ENCODE results near the gene TMCO4. TPM values are rescaled to one million over a fixed set of nuclear protein-coding genes. Genes with fewer than 3 reads are reported as not detected.

TMCO4 gene
- total and polyA plus RNA-seq, 2 of the 8 experiments (the other 6 are each of a cell fraction or from before 2014, with no cell fraction given), result 3.0 to 3.1 TPM

DNA sequence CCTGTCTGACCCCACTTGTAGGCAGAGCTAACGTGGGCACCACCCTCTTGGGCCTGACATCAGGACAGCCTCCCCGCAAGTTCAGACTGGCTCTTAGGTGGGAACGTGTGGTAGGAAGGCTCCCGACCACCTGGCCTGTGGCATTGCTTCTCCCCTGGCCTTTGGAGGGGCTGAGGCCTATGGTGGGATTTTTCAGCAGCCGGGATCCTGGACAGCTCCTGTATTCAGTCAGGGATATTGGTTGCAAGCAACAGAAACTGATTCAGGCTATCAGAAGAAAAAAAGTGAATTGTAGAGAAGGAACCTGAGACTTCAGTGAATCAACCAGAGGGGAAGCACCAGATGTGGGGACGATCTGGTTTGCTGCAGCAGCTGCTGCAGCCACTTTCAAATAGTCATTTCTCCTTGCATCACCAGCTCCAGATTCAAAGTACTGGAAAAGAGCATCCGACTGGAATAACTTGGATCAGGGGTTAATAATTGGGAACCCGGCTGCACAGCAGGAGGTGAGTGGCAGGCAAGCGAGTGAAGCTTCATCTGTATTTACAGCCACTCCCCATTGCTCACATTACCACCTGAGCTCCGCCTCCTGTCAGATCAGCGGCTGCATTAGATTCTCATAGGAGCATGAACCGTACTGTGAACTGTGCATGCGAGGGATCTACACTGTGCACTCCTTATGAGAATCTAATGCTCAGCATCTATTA, 9.5 kb upstream of the TMCO4 start (continued):
- TF ChIP-seq, protein P1, sequence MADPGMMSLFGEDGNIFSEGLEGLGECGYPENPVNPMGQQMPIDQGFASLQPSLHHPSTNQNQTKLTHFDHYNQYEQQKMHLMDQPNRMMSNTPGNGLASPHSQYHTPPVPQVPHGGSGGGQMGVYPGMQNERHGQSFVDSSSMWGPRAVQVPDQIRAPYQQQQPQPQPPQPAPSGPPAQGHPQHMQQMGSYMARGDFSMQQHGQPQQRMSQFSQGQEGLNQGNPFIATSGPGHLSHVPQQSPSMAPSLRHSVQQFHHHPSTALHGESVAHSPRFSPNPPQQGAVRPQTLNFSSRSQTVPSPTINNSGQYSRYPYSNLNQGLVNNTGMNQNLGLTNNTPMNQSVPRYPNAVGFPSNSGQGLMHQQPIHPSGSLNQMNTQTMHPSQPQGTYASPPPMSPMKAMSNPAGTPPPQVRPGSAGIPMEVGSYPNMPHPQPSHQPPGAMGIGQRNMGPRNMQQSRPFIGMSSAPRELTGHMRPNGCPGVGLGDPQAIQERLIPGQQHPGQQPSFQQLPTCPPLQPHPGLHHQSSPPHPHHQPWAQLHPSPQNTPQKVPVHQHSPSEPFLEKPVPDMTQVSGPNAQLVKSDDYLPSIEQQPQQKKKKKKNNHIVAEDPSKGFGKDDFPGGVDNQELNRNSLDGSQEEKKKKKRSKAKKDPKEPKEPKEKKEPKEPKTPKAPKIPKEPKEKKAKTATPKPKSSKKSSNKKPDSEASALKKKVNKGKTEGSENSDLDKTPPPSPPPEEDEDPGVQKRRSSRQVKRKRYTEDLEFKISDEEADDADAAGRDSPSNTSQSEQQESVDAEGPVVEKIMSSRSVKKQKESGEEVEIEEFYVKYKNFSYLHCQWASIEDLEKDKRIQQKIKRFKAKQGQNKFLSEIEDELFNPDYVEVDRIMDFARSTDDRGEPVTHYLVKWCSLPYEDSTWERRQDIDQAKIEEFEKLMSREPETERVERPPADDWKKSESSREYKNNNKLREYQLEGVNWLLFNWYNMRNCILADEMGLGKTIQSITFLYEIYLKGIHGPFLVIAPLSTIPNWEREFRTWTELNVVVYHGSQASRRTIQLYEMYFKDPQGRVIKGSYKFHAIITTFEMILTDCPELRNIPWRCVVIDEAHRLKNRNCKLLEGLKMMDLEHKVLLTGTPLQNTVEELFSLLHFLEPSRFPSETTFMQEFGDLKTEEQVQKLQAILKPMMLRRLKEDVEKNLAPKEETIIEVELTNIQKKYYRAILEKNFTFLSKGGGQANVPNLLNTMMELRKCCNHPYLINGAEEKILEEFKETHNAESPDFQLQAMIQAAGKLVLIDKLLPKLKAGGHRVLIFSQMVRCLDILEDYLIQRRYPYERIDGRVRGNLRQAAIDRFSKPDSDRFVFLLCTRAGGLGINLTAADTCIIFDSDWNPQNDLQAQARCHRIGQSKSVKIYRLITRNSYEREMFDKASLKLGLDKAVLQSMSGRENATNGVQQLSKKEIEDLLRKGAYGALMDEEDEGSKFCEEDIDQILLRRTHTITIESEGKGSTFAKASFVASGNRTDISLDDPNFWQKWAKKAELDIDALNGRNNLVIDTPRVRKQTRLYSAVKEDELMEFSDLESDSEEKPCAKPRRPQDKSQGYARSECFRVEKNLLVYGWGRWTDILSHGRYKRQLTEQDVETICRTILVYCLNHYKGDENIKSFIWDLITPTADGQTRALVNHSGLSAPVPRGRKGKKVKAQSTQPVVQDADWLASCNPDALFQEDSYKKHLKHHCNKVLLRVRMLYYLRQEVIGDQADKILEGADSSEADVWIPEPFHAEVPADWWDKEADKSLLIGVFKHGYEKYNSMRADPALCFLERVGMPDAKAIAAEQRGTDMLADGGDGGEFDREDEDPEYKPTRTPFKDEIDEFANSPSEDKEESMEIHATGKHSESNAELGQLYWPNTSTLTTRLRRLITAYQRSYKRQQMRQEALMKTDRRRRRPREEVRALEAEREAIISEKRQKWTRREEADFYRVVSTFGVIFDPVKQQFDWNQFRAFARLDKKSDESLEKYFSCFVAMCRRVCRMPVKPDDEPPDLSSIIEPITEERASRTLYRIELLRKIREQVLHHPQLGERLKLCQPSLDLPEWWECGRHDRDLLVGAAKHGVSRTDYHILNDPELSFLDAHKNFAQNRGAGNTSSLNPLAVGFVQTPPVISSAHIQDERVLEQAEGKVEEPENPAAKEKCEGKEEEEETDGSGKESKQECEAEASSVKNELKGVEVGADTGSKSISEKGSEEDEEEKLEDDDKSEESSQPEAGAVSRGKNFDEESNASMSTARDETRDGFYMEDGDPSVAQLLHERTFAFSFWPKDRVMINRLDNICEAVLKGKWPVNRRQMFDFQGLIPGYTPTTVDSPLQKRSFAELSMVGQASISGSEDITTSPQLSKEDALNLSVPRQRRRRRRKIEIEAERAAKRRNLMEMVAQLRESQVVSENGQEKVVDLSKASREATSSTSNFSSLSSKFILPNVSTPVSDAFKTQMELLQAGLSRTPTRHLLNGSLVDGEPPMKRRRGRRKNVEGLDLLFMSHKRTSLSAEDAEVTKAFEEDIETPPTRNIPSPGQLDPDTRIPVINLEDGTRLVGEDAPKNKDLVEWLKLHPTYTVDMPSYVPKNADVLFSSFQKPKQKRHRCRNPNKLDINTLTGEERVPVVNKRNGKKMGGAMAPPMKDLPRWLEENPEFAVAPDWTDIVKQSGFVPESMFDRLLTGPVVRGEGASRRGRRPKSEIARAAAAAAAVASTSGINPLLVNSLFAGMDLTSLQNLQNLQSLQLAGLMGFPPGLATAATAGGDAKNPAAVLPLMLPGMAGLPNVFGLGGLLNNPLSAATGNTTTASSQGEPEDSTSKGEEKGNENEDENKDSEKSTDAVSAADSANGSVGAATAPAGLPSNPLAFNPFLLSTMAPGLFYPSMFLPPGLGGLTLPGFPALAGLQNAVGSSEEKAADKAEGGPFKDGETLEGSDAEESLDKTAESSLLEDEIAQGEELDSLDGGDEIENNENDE (IDR thresholded peaks at IDR 0.05; ENCODE audit: insufficient replicate concordance, low read length), result no peak
- no peak for TF ChIP-seq JUN (IDR thresholded peaks at IDR 0.05; ENCODE audit: low read depth, low read length)
- no peak for TF ChIP-seq POLR2AphosphoS5 (IDR thresholded peaks at IDR 0.05; ENCODE audit: low read depth, low read length)
- TF ChIP-seq SAP30 (IDR thresholded peaks at IDR 0.05; ENCODE audit: insufficient read depth, insufficient replicate concordance, low read length), result no peak
- TF ChIP-seq NRF1 (IDR thresholded peaks at IDR 0.05; ENCODE audit: low read depth, low read length), result no peak
- no peak for TF ChIP-seq KDM5A (IDR thresholded peaks at IDR 0.05; ENCODE audit: low read length)
- TF ChIP-seq GABPA (IDR thresholded peaks at IDR 0.05; ENCODE audit: borderline replicate concordance, insufficient read depth, low read length), result no peak
- TF ChIP-seq SIRT6 (IDR thresholded peaks at IDR 0.05; ENCODE audit: low read length), result no peak
- no peak for TF ChIP-seq SP2 (IDR thresholded peaks at IDR 0.05; ENCODE audit: low read length)
- TF ChIP-seq JUND (IDR thresholded peaks at IDR 0.05; ENCODE audit: low read length), result no peak
- no peak for TF ChIP-seq ASH2L (IDR thresholded peaks at IDR 0.05; ENCODE audit: low read length)
- TF ChIP-seq TAF1 (IDR thresholded peaks at IDR 0.05; ENCODE audit: low read depth, low read length), result no peak

All from H1 (cell line).